Stomach (tissue), 4 donors: ENCODE results near the gene C1orf50.

Experiments used
- POLR2A ChIP-seq, 4 donors: fragments of 450-650 bp; IDR thresholded peaks; one replicate each; pipeline ENCODE4 v1.6.1; 2016; ENCODE audit warnings: antibody characterized with exemption in 4 of 4, control low read depth in 2 of 4, mild to moderate bottlenecking in 1 of 4, moderate library complexity in 1 of 4
- POLR2AphosphoS5 ChIP-seq, 3 donors: sonication (generic); formaldehyde crosslinking; IDR thresholded peaks; one replicate each; pipeline ENCODE4 v1.6.1; 2016; ENCODE audit warnings: antibody characterized with exemption in 3 of 3
- TF ChIP-seq, protein P1 (sequence below), 7 experiments: fragments of 450-650 bp in 4 of 7; fragments of 200-600 bp in 3 of 7; sonication (generic) in 3 of 7; IDR thresholded peaks; one replicate each; pipeline ENCODE4 v1.5.1; 2016 to 2019; ENCODE audit warnings: antibody characterized with exemption in 7 of 7, control low read depth in 2 of 7, mild to moderate bottlenecking in 1 of 7

DNA sequence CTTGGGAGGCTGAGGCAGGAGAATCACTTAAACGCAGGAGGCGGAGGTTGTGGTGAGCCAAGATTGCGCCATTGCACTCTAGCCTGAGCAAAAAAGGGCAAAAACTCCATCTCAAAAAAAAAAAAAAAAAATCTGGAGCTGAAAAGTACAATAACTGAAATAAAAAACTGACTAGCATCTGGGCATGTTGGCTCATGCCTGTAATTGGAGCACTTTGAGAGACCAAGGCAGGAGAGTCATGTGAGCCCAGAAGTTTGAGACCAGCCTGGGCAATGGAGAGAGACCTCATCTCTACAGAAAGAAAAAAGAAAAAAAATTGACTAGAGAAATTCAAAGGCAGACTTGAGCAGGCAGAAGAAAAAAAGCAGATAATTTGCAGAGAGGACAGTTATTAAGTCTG lies 45.1 kb upstream of the C1orf50 start:
- TF ChIP-seq POLR2AphosphoS5 (IDR thresholded peaks at IDR 0.05) (no peak), POLR2A (IDR thresholded peaks at IDR 0.05) (no peak)
- TF ChIP-seq, protein P1, sequence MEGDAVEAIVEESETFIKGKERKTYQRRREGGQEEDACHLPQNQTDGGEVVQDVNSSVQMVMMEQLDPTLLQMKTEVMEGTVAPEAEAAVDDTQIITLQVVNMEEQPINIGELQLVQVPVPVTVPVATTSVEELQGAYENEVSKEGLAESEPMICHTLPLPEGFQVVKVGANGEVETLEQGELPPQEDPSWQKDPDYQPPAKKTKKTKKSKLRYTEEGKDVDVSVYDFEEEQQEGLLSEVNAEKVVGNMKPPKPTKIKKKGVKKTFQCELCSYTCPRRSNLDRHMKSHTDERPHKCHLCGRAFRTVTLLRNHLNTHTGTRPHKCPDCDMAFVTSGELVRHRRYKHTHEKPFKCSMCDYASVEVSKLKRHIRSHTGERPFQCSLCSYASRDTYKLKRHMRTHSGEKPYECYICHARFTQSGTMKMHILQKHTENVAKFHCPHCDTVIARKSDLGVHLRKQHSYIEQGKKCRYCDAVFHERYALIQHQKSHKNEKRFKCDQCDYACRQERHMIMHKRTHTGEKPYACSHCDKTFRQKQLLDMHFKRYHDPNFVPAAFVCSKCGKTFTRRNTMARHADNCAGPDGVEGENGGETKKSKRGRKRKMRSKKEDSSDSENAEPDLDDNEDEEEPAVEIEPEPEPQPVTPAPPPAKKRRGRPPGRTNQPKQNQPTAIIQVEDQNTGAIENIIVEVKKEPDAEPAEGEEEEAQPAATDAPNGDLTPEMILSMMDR (IDR thresholded peaks at IDR 0.05) = no peak
